Nephron (organoid): ENCODE data around the gene GRP.

ENCODE experiments used
- H3K27ac Mint-ChIP-seq, 3 experiments: 2 replicates each; pipeline ENCODE4 v1.8.0; 2020; ENCODE audit warnings: mixed read lengths in 3 of 3, mild to moderate bottlenecking in 2 of 3, moderate library complexity in 1 of 3
- H3K27me3 Mint-ChIP-seq: 2 replicates; pipeline ENCODE4 v1.8.0; 2021; ENCODE audit warnings: low read depth, mild to moderate bottlenecking, moderate library complexity, mixed read lengths
- H3K36me3 Mint-ChIP-seq: 2 replicates; pipeline ENCODE4 v1.8.0; 2020; ENCODE audit warnings: low read depth, mixed read lengths
- H3K4me1 Mint-ChIP-seq: 2 replicates; pipeline ENCODE4 v1.8.0; 2020; ENCODE audit warnings: mixed read lengths
- H3K4me3 Mint-ChIP-seq, 3 experiments: 2 replicates each; pipeline ENCODE4 v1.8.0; 2020; ENCODE audit warnings: mild to moderate bottlenecking in 3 of 3, mixed read lengths in 3 of 3, moderate library complexity in 2 of 3
- H3K9me3 Mint-ChIP-seq: 2 replicates; pipeline ENCODE4 v1.8.0; 2020; ENCODE audit warnings: mixed read lengths
- TF ChIP-seq, protein P1 (sequence below), 3 experiments: fragments of 200-600 bp; sonication (generic); IDR thresholded peaks; one replicate each; pipeline ENCODE4 v1.5.0; 2021; ENCODE audit warnings: antibody characterized with exemption in 3 of 3; ENCODE audit not compliant: unreplicated experiment in 3 of 3

GRP gene

GRCh38 chr18:59229701-59230443, 9.9 kb downstream of the GRP start:
- Mint-ChIP-seq H3K36me3 (no peaks in the 10 kb centered on the region), H3K4me3 (no peak overlapping the region), H3K27ac (no peak overlapping the region), H3K27me3 (peaks cover 71% of the 10 kb centered on the region), H3K4me1 (peaks cover 33% of the 10 kb centered on the region), H3K9me3 (no peaks in the 10 kb centered on the region)
- TF ChIP-seq, protein P1, sequence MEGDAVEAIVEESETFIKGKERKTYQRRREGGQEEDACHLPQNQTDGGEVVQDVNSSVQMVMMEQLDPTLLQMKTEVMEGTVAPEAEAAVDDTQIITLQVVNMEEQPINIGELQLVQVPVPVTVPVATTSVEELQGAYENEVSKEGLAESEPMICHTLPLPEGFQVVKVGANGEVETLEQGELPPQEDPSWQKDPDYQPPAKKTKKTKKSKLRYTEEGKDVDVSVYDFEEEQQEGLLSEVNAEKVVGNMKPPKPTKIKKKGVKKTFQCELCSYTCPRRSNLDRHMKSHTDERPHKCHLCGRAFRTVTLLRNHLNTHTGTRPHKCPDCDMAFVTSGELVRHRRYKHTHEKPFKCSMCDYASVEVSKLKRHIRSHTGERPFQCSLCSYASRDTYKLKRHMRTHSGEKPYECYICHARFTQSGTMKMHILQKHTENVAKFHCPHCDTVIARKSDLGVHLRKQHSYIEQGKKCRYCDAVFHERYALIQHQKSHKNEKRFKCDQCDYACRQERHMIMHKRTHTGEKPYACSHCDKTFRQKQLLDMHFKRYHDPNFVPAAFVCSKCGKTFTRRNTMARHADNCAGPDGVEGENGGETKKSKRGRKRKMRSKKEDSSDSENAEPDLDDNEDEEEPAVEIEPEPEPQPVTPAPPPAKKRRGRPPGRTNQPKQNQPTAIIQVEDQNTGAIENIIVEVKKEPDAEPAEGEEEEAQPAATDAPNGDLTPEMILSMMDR (IDR thresholded peaks at IDR 0.05; ENCODE audit: unreplicated experiment in 3 of 3), result no peak

DNA sequence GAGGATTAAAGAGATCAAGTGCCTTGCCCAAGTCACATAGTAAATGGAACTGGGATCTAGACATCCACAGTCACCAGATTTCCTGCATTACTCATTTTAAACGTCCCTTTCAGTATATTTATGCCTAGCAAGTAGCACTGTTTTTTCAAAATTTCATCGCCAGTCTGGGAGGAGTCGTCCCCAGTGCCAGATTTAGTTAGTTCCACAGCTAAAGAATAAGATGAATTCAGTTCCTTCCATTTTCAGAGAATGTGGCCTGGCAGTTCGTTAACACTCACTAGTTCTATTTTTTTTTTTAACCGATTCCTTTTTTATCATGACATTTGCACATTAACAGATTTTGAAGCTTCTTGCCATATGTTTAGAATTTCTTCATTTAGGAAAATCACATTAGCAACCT, 11.2 kb downstream of the GRP start:
- no peaks in the 10 kb centered on the region for H3K9me3 Mint-ChIP-seq

DNA sequence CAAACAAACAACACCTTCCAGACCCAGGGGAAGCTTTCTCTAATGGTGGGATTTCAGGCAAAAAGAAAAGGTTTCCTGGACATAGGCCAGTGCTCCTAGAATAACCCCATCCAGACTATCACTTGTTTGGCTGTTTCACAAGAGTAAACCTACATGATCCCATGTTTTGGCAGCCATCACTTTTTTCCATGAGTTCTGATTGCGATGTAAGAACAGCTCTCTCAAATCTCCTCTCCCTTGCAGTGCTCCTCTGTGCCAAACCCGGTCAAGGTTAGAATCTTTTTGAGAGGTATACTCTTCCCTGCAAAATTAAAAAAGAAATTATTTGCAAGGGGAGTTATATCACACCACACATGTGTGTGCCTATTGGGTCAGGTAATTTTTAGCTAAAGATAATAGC, 11.9 kb downstream of the GRP start:
- TF ChIP-seq, protein P1 (IDR thresholded peaks at IDR 0.05; ENCODE audit: unreplicated experiment in 3 of 3), result no peak
- H3K4me1 Mint-ChIP-seq, result peaks cover 30% of the 10 kb centered on the region
- H3K27ac Mint-ChIP-seq, result no peak overlapping the region
- H3K4me3 Mint-ChIP-seq, result no peak overlapping the region
- peaks cover 4% of the 10 kb centered on the region for H3K9me3 Mint-ChIP-seq
- H3K36me3 Mint-ChIP-seq, result no peaks in the 10 kb centered on the region
- H3K27me3 Mint-ChIP-seq, result peaks cover 60% of the 10 kb centered on the region

More for the DNA sequence above, 11.2 kb downstream of the GRP start:
- H3K4me1 Mint-ChIP-seq, result peaks cover 33% of the 10 kb centered on the region
- TF ChIP-seq, protein P1 (IDR thresholded peaks at IDR 0.05; ENCODE audit: unreplicated experiment in 3 of 3), result no peak
- no peak overlapping the region for H3K4me3 Mint-ChIP-seq
- H3K36me3 Mint-ChIP-seq, result no peaks in the 10 kb centered on the region
- no peak overlapping the region for H3K27ac Mint-ChIP-seq
- H3K27me3 Mint-ChIP-seq, result peaks cover 65% of the 10 kb centered on the region

GRCh38 chr18:59232309-59233016, 12.5 kb downstream of the GRP start:
- Mint-ChIP-seq H3K4me3 (no peak overlapping the region), H3K27me3 (peaks cover 55% of the 10 kb centered on the region), H3K36me3 (no peaks in the 10 kb centered on the region), H3K27ac (no peak overlapping the region), H3K9me3 (peaks cover 6% of the 10 kb centered on the region), H3K4me1 (peaks cover 26% of the 10 kb centered on the region)
- TF ChIP-seq, protein P1 (IDR thresholded peaks at IDR 0.05; ENCODE audit: unreplicated experiment in 3 of 3), result no peak

GRCh38 chr18:59233017-59233410, 13.1 kb downstream of the GRP start:
- Mint-ChIP-seq H3K27ac (no peak overlapping the region), H3K4me1 (peaks cover 20% of the 10 kb centered on the region), H3K27me3 (peaks cover 57% of the 10 kb centered on the region), H3K4me3 (no peak overlapping the region), H3K9me3 (peaks cover 6% of the 10 kb centered on the region), H3K36me3 (no peaks in the 10 kb centered on the region)
- TF ChIP-seq, protein P1 (IDR thresholded peaks at IDR 0.05; ENCODE audit: unreplicated experiment in 3 of 3), result no peak
